SK-N-SH (cell line): ENCODE measurements around the gene RBSN. TPM values are rescaled to one million over a fixed set of nuclear protein-coding genes. Genes with fewer than 3 reads are reported as not detected.

ENCODE experiments used
- CTCF ChIA-PET: fragments of 300-600, 350-600 bp; formaldehyde crosslinking; extraction: SDS; loops from one replicate; lab custom pipeline; 2021; lab: Yijun Ruan, JAX
- POLR2A ChIA-PET: fragments of 350-600 bp; sonication (Branson Sonifier 250); formaldehyde crosslinking; extraction: SDS; loops from one replicate; lab custom pipeline; 2020; ENCODE audit warnings: antibody characterized with exemption, inconsistent platforms; lab: Yijun Ruan, JAX
- DNase-seq: peaks from one replicate; pipeline ENCODE4 v3.0.0; 2012
- H2AFZ ChIP-seq: fragments of 200-600 bp; sonication (generic); 2 replicates; pipeline ENCODE4 v1.8.1; 2016; ENCODE audit warnings: antibody characterized with exemption, mild to moderate bottlenecking, low read depth
- H3F3A ChIP-seq: fragments of 200-600 bp; sonication (generic); replicated peaks from 2 replicates; pipeline ENCODE3; 2016; ENCODE audit warnings: antibody characterized with exemption, mild to moderate bottlenecking; ENCODE audit not compliant: insufficient read depth
- H3K27ac ChIP-seq, 2 experiments: fragments of 200-500 bp in 1 of 2; fragments of 200-600 bp in 1 of 2; sonication (Bioruptor generic) in 1 of 2; sonication (generic), shearing (Covaris generic) in 1 of 2; 2 replicates each; pipeline versions ENCODE4 v1.5.1 to v1.6.1; 2014 to 2016; ENCODE audit warnings: low read depth in 2 of 2, inconsistent platforms in 1 of 2, low read length in 1 of 2, mild to moderate bottlenecking in 1 of 2, mixed read lengths in 1 of 2
- H3K27me3 ChIP-seq: fragments of 200-600 bp; sonication (generic), shearing (Covaris generic); 2 replicates; pipeline ENCODE4 v1.6.1; 2016; ENCODE audit warnings: mixed run types; ENCODE audit not compliant: insufficient read depth
- H3K36me3 ChIP-seq, 2 experiments: fragments of 200-500 bp in 1 of 2; fragments of 200-600 bp in 1 of 2; sonication (Bioruptor generic) in 1 of 2; sonication (generic) in 1 of 2; replicated peaks in 1 of 2; 2 replicates each; pipeline versions ENCODE3 to v1.5.1; 2014 to 2016; ENCODE audit warnings: low read length in 1 of 2, mild to moderate bottlenecking in 1 of 2; ENCODE audit not compliant: insufficient read depth in 2 of 2, control insufficient read depth in 1 of 2
- H3K4me1 ChIP-seq, 2 experiments: fragments of 200-500 bp in 1 of 2; fragments of 200-600 bp in 1 of 2; sonication (Bioruptor generic) in 1 of 2; sonication (generic), shearing (Covaris generic) in 1 of 2; 2 replicates each; pipeline versions ENCODE4 v1.5.1 to v1.6.1; 2014 to 2016; ENCODE audit warnings: low read depth in 1 of 2, low read length in 1 of 2, mixed run types in 1 of 2; ENCODE audit not compliant: insufficient read depth in 2 of 2, control insufficient read depth in 1 of 2
- H3K4me2 ChIP-seq: fragments of 200-600 bp; sonication (generic), shearing (Covaris generic); 2 replicates; pipeline ENCODE4 v1.6.1; 2017; ENCODE audit warnings: mixed run types
- H3K4me3 ChIP-seq, 2 experiments: fragments of 200-500 bp in 1 of 2; fragments of 200-600 bp in 1 of 2; sonication (Bioruptor generic) in 1 of 2; sonication (generic), shearing (Covaris generic) in 1 of 2; 2 replicates each; pipeline versions ENCODE4 v1.5.1 to v1.8.1; 2014 to 2016; ENCODE audit warnings: low read depth in 2 of 2, inconsistent platforms in 1 of 2, low read length in 1 of 2, mild to moderate bottlenecking in 1 of 2, mixed read lengths in 1 of 2, moderate library complexity in 1 of 2
- H3K79me2 ChIP-seq: fragments of 200-600 bp; sonication (generic); 2 replicates; pipeline ENCODE4 v1.8.1; 2017; ENCODE audit warnings: mild to moderate bottlenecking; ENCODE audit not compliant: insufficient read depth
- H3K9ac ChIP-seq: fragments of 200-600 bp; sonication (generic); 2 replicates; pipeline ENCODE4 v1.6.1; 2017; ENCODE audit warnings: mixed run types
- H3K9me2 ChIP-seq: fragments of 200-600 bp; sonication (generic); 2 replicates; pipeline ENCODE4 v1.6.1; 2017; ENCODE audit warnings: mixed run types
- H3K9me3 ChIP-seq: fragments of 200-600 bp; sonication (generic); 2 replicates; pipeline ENCODE4 v1.6.1; 2017; ENCODE audit warnings: mixed run types, mild to moderate bottlenecking, moderate library complexity
- H4K20me1 ChIP-seq: fragments of 200-600 bp; sonication (generic); 2 replicates; pipeline ENCODE4 v1.6.1; 2017; ENCODE audit warnings: mild to moderate bottlenecking, mixed run types; ENCODE audit not compliant: insufficient read depth
- ELF1 ChIP-seq: IDR thresholded peaks from 2 replicates; pipeline ENCODE4 v1.4.0; 2012
- FOXJ3 ChIP-seq: sonication (generic); formaldehyde crosslinking; IDR thresholded peaks from 2 replicates; pipeline ENCODE4 v1.5.1; 2020; ENCODE audit warnings: mild to moderate bottlenecking, missing genetic modification reagents
- MAX ChIP-seq: IDR thresholded peaks from 2 replicates; pipeline ENCODE4 v1.4.0; 2012; ENCODE audit warnings: low read depth
- MXI1 ChIP-seq: IDR thresholded peaks from 2 replicates; pipeline ENCODE4 v1.6.1; 2012; ENCODE audit warnings: mild to moderate bottlenecking, low read depth, low read length, improper control_type of control experiment
- NRF1 ChIP-seq: IDR thresholded peaks from 2 replicates; pipeline ENCODE4 v1.6.1; 2012; ENCODE audit warnings: low read depth, mild to moderate bottlenecking, low read length
- RAD21 ChIP-seq: IDR thresholded peaks from 2 replicates; pipeline ENCODE4 v1.6.1; 2012; ENCODE audit warnings: mild to moderate bottlenecking, low read length
- RCOR1 ChIP-seq: fragments of 150-350 bp; IDR thresholded peaks from 2 replicates; pipeline ENCODE4 v1.6.1; 2017; ENCODE audit warnings: antibody characterized with exemption, low read length
- RFX5 ChIP-seq: IDR thresholded peaks from 2 replicates; pipeline ENCODE4 v1.6.1; 2012; ENCODE audit warnings: mild to moderate bottlenecking, improper control_type of control experiment, low read length
- SIN3A ChIP-seq: IDR thresholded peaks from 2 replicates; pipeline ENCODE4 v1.6.1; 2012; ENCODE audit warnings: low read depth, mild to moderate bottlenecking, low read length, moderate library complexity, borderline replicate concordance
- TCF12 ChIP-seq: IDR thresholded peaks from 2 replicates; pipeline ENCODE4 v1.4.0; 2012
- TEAD4 ChIP-seq: IDR thresholded peaks from 2 replicates; pipeline ENCODE4 v1.4.0; 2012; ENCODE audit warnings: mild to moderate bottlenecking, borderline replicate concordance; ENCODE audit not compliant: insufficient read depth
- USF1 ChIP-seq: IDR thresholded peaks from 2 replicates; pipeline ENCODE4 v1.4.0; 2012; ENCODE audit warnings: low read depth, borderline replicate concordance
- USF2 ChIP-seq: fragments of 150-350 bp; IDR thresholded peaks from 2 replicates; pipeline ENCODE4 v1.6.1; 2017; ENCODE audit warnings: antibody characterized with exemption, low read length, low read depth, borderline replicate concordance
- YY1 ChIP-seq: IDR thresholded peaks from 2 replicates; pipeline ENCODE4 v1.4.0; 2012; ENCODE audit warnings: low read depth, mild to moderate bottlenecking
- ZBTB33 ChIP-seq: IDR thresholded peaks from 2 replicates; pipeline ENCODE4 v1.4.0; 2012; ENCODE audit warnings: low read depth, borderline replicate concordance
- WGBS: methylation state at CpG from one replicate; pipeline ENCODE4 v1.1.6; 2017; ENCODE audit warnings: low lambda C conversion rate; 5-methylcytosine and 5-hydroxymethylcytosine counted together
- polyA plus RNA-seq, 3 experiments: library from polyadenylated mRNA; depleted of rRNA; stranded (reverse); fragments of >200 nt; gene quantifications; 2 replicates each; pipeline ENCODE4 v1.2.3, GENCODE V29; 2012

RBSN gene
- polyA plus RNA-seq, 1 of the 3 experiments (the other 2 are of a cell fraction), result 4.7 TPM

- no peak for DNase-seq
- no peaks in the 10 kb centered on the region for H4K20me1 ChIP-seq
- H3K36me3 ChIP-seq, result peaks cover 64 to 79% of the 10 kb centered on the region in 2 experiments
- H3K9ac ChIP-seq, result no peak overlapping the region
- no peak overlapping the region for H3K4me3 ChIP-seq
- no peaks in the 10 kb centered on the region for H3K79me2 ChIP-seq
- ChIA-PET POLR2A (no interaction called here), CTCF (interaction anchor here (0.5 to 1.5 kb wide), 3 partner anchors 13 to 842 kb away, joined by 3 to 4 read pairs (median 3); no protein-coding TSS in a partner anchor)
- no peak overlapping the region for H3K4me2 ChIP-seq
- no peaks in the 10 kb centered on the region for H3K9me2 ChIP-seq
- H3K27ac ChIP-seq, result no peak overlapping the region
- H3K27me3 ChIP-seq, result no peaks in the 10 kb centered on the region
- H2AFZ ChIP-seq, result no peak overlapping the region
- H3F3A ChIP-seq, result no peaks in the 10 kb centered on the region
- no peak for TF ChIP-seq RAD21
- no peak for TF ChIP-seq USF2
- TF ChIP-seq TCF12, result no peak
- TF ChIP-seq RFX5, result no peak
- no peak for TF ChIP-seq ZBTB33
- TF ChIP-seq YY1, result no peak
- TF ChIP-seq MXI1, result no peak
- TF ChIP-seq USF1, result no peak
- no peak for TF ChIP-seq ELF1
- TF ChIP-seq NRF1, result no peak
- TF ChIP-seq TEAD4, result no peak
- TF ChIP-seq MAX, result no peak
- no peak for TF ChIP-seq FOXJ3 (CRISPR knock-in tag)
- WGBS, result 95% methylated on average over 11 of the region's 13 CpGs
- H3K4me1 ChIP-seq, result no peaks in the 10 kb centered on the region
- no peaks in the 10 kb centered on the region for H3K9me3 ChIP-seq
These were observed 16.8 kb downstream of the RBSN start for GRCh38 chr3:15081960-15082664.

GRCh38 chr3:15079091-15079490 is 19.9 kb downstream of the RBSN start:
- no peak for DNase-seq
- CTCF ChIA-PET, result interaction anchor here (1.4 kb wide), 1 partner anchor 39 kb away, joined by 5 read pairs; no protein-coding TSS in a partner anchor
- H3F3A ChIP-seq, result no peaks in the 10 kb centered on the region
- WGBS, result 86% methylated on average over 3 of the region's 3 CpGs
- H3K27ac ChIP-seq, result no peak overlapping the region
- no peaks in the 10 kb centered on the region for H3K9me3 ChIP-seq
- H3K9ac ChIP-seq, result no peak overlapping the region
- POLR2A ChIA-PET, result no interaction called here
- H3K9me2 ChIP-seq, result no peaks in the 10 kb centered on the region
- TF ChIP-seq SIN3A (no peak), RAD21 (no peak), NRF1 (no peak), FOXJ3 (CRISPR knock-in tag) (no peak), RCOR1 (no peak), ZBTB33 (no peak)
- no peaks in the 10 kb centered on the region for H3K79me2 ChIP-seq
- H3K4me2 ChIP-seq, result no peak overlapping the region
- no peaks in the 10 kb centered on the region for H3K4me1 ChIP-seq
- H4K20me1 ChIP-seq, result no peaks in the 10 kb centered on the region
- H3K4me3 ChIP-seq, result no peak overlapping the region
- H3K36me3 ChIP-seq, result peaks cover 49 to 87% of the 10 kb centered on the region in 2 experiments
- H2AFZ ChIP-seq, result no peak overlapping the region
- no peaks in the 10 kb centered on the region for H3K27me3 ChIP-seq
